Measurements from ENCODE around the gene GNAQ.
A peak's percentile ranks its signal among the peaks of the same experiment; 100 is the strongest.

The GNAQ gene

DNA sequence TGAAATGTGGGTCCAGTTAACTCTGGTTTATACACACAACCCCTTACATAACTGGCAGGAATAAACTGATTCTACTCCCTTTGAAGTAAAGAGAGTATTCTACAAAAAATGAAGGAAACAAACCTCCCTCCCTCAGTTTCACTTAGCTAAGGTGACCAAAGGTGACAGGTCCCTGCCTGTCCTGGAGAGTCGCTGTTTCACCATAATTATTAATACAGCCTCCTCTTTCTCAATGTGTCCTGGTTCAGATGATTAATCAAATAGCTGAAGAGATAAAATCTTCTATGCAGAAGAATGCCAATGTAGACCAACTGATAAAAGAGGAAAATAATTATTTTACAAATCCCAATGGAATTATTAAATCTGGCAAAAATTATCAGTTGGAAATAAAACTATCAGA lies 219.8 kb downstream of the GNAQ start:
- Histone ChIP-seq H3K27ac (ENCODE audit: insufficient read depth in 1 of 2, low read depth in 1 of 2, low read length in 2 of 2, poor library complexity in 1 of 2, severe bottlenecking in 2 of 2) (no peak overlapping the region), H3K4me1 (ENCODE audit: control extremely low read depth in 1 of 4, control insufficient read depth in 4 of 4, insufficient read depth in 4 of 4, low read length in 3 of 4) (peaks cover 0 to 9% (median 0%) of the 10 kb centered on the region in 4 experiments), H3K27me3 (replicated peaks in 2 of 5; ENCODE audit: control insufficient read depth in 4 of 5, insufficient read depth in 5 of 5, low read length in 4 of 5) (no peaks in the 10 kb centered on the region), H3K36me3 (ENCODE audit: control insufficient read depth in 4 of 4, insufficient read depth in 4 of 4, low read length in 3 of 4) (peaks cover 13 to 56% (median 36%) of the 10 kb centered on the region in 4 experiments), H3K9me3 (ENCODE audit: control extremely low read depth in 1 of 5, control insufficient read depth in 4 of 5, insufficient read depth in 2 of 5, low read depth in 1 of 5, low read length in 4 of 5) (no peaks in the 10 kb centered on the region), H3K4me3 (ENCODE audit: control insufficient read depth in 1 of 7, extremely low read depth in 1 of 7, insufficient read depth in 4 of 7, low read depth in 2 of 7, low read length in 6 of 7) (no peak overlapping the region)
- no peak for DNase-seq
- CTCF ChIA-PET = interaction anchor here (1.4 kb wide), 1 partner anchor 30 kb away, joined by 6 read pairs; no protein-coding TSS in a partner anchor
- no CpG with 5 or more reads among the region's 1 CpG for WGBS (ENCODE audit: insufficient coverage)
- POLR2A ChIA-PET = no interaction called here

DNA sequence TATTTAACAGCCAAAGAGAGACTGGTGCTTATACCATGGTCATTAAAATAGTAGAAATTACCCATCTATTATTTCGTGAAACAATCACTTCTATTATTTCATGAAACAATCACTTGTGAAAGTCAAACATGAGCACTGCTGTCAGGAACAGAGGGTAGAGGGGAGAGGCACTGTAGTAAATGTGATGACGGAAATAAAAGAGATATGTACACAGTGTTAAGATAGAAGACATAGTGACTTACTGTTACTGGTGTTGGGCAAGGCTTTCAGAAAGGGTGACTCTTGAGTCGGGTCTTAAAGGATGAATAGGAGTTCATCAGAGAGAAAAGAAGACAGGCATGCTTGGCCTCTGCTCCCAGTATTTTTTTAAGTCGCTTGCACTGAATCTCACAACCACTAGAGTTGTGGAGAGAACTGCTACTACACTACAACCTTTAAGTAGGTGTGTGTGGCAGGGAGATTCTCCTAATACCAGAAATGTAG lies 220.9 kb downstream of the GNAQ start:
- ChIA-PET CTCF (interaction anchor here (0.7 to 1.6 kb wide), 2 partner anchors 15 to 143 kb away, joined by 3 to 6 read pairs; no protein-coding TSS in a partner anchor), POLR2A (no interaction called here)
- Histone ChIP-seq H3K4me3 (ENCODE audit: control insufficient read depth in 1 of 7, extremely low read depth in 1 of 7, insufficient read depth in 4 of 7, low read depth in 2 of 7, low read length in 6 of 7) (no peak overlapping the region), H3K4me1 (ENCODE audit: control extremely low read depth in 1 of 4, control insufficient read depth in 4 of 4, insufficient read depth in 4 of 4, low read length in 3 of 4) (peaks cover 0 to 9% (median 0%) of the 10 kb centered on the region in 4 experiments), H3K27me3 (replicated peaks in 2 of 5; ENCODE audit: control insufficient read depth in 4 of 5, insufficient read depth in 5 of 5, low read length in 4 of 5) (no peaks in the 10 kb centered on the region), H3K9me3 (ENCODE audit: control extremely low read depth in 1 of 5, control insufficient read depth in 4 of 5, insufficient read depth in 2 of 5, low read depth in 1 of 5, low read length in 4 of 5) (no peaks in the 10 kb centered on the region), H3K27ac (ENCODE audit: insufficient read depth in 1 of 2, low read depth in 1 of 2, low read length in 2 of 2, poor library complexity in 1 of 2, severe bottlenecking in 2 of 2) (no peak overlapping the region), H3K36me3 (ENCODE audit: control insufficient read depth in 4 of 4, insufficient read depth in 4 of 4, low read length in 3 of 4) (peaks cover 12 to 54% (median 41%) of the 10 kb centered on the region in 4 experiments)
- WGBS (ENCODE audit: insufficient coverage) = 100% methylated on average over 1 of the region's 4 CpGs
- DNase-seq = no peak

DNA sequence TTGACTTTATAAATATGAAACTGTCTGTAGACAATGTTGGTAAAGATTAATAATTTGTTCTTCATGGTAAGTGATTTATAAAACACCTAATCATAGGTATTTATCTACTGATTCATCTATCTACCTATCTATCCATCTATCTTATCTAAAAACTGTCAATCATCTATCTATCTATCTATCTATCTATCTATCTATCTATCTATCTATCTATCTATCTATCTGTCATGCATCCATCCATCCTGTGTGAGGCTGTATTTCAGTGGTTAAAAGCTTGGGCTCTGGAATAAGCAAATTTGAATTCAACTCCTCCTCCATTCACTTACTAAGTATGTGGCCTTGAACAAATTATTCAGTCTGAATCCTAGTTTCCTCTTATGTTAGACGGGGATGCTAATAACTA lies 221.6 kb downstream of the GNAQ start:
- H3K9me3 ChIP-seq (ENCODE audit: control extremely low read depth in 1 of 5, control insufficient read depth in 4 of 5, insufficient read depth in 2 of 5, low read depth in 1 of 5, low read length in 4 of 5) = no peaks in the 10 kb centered on the region
- H3K4me3 ChIP-seq (ENCODE audit: control insufficient read depth in 1 of 7, extremely low read depth in 1 of 7, insufficient read depth in 4 of 7, low read depth in 2 of 7, low read length in 6 of 7) = no peak overlapping the region
- H3K36me3 ChIP-seq (ENCODE audit: control insufficient read depth in 4 of 4, insufficient read depth in 4 of 4, low read length in 3 of 4) = peaks cover 12 to 52% (median 39%) of the 10 kb centered on the region in 4 experiments
- H3K4me1 ChIP-seq (ENCODE audit: control extremely low read depth in 1 of 4, control insufficient read depth in 4 of 4, insufficient read depth in 4 of 4, low read length in 3 of 4) = peaks cover 0 to 12% (median 0%) of the 10 kb centered on the region in 4 experiments
- no peak for DNase-seq
- ChIA-PET POLR2A (no interaction called here), CTCF (interaction anchor here (1.6 kb wide), 1 partner anchor 16 kb away, joined by 6 read pairs; no protein-coding TSS in a partner anchor)
- H3K27ac ChIP-seq (ENCODE audit: insufficient read depth in 1 of 2, low read depth in 1 of 2, low read length in 2 of 2, poor library complexity in 1 of 2, severe bottlenecking in 2 of 2) = no peak overlapping the region
- WGBS (ENCODE audit: insufficient coverage) = no CpG with 5 or more reads among the region's 1 CpG
- no peaks in the 10 kb centered on the region for H3K27me3 ChIP-seq (replicated peaks in 2 of 5; ENCODE audit: control insufficient read depth in 4 of 5, insufficient read depth in 5 of 5, low read length in 4 of 5)

DNA sequence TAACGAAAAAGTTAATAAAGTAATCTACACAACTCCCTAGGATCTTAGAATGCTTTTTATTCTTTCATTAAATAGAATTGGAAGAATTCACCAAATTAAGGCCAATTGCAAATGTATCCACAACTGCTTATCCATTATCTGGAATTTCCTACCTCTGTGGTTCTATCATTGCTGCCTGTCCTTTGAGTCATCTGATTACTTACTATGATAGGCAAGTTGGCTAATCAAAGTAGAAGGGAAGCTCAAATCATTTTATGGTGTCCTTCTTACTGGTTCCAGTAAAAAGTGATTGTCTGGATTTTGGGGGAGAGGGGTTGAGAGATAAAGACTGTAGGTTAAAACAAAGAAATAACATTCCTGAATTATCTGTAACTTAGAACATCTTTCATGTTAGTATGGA lies 222.1 kb downstream of the GNAQ start:
- ChIA-PET POLR2A (no interaction called here), CTCF (interaction anchor here (1.6 to 2.1 kb wide), 2 partner anchors 9 to 16 kb away, joined by 6 to 10 read pairs; no protein-coding TSS in a partner anchor)
- no CpG with 5 or more reads among the region's 1 CpG for WGBS (ENCODE audit: insufficient coverage)
- DNase-seq = no peak
- H3K9me3 ChIP-seq (ENCODE audit: control extremely low read depth in 1 of 5, control insufficient read depth in 4 of 5, insufficient read depth in 2 of 5, low read depth in 1 of 5, low read length in 4 of 5) = no peaks in the 10 kb centered on the region
- no peaks in the 10 kb centered on the region for H3K27me3 ChIP-seq (replicated peaks in 2 of 5; ENCODE audit: control insufficient read depth in 4 of 5, insufficient read depth in 5 of 5, low read length in 4 of 5)
- no peak overlapping the region for H3K27ac ChIP-seq (ENCODE audit: insufficient read depth in 1 of 2, low read depth in 1 of 2, low read length in 2 of 2, poor library complexity in 1 of 2, severe bottlenecking in 2 of 2)
- H3K36me3 ChIP-seq (ENCODE audit: control insufficient read depth in 4 of 4, insufficient read depth in 4 of 4, low read length in 3 of 4) = peaks cover 12 to 50% (median 36%) of the 10 kb centered on the region in 4 experiments
- peaks cover 0 to 13% (median 0%) of the 10 kb centered on the region in 4 experiments for H3K4me1 ChIP-seq (ENCODE audit: control extremely low read depth in 1 of 4, control insufficient read depth in 4 of 4, insufficient read depth in 4 of 4, low read length in 3 of 4)
- no peak overlapping the region for H3K4me3 ChIP-seq (ENCODE audit: control insufficient read depth in 1 of 7, extremely low read depth in 1 of 7, insufficient read depth in 4 of 7, low read depth in 2 of 7, low read length in 6 of 7)

DNA sequence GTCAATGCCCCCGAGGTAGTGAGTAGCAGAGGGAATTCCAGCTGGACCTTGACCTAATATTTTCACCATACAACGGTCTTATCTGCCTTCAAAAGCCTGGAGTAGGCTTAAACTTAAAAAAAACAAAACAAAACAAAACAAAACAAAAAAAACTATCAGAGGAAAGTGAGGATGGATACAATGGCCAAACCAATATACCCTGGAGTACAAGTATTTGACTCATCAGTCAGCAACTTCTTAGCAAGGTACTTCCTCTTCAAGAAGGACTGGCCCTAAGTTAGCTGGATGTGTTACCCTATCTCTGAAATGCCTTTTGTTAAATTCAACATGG lies 222.9 kb downstream of the GNAQ start:
- H3K36me3 ChIP-seq (ENCODE audit: control insufficient read depth in 4 of 4, insufficient read depth in 4 of 4, low read length in 3 of 4) = peaks cover 10 to 42% (median 32%) of the 10 kb centered on the region in 4 experiments
- no peaks in the 10 kb centered on the region for H3K27me3 ChIP-seq (replicated peaks in 2 of 5; ENCODE audit: control insufficient read depth in 4 of 5, insufficient read depth in 5 of 5, low read length in 4 of 5)
- no CpG with 5 or more reads among the region's 2 CpGs for WGBS (ENCODE audit: insufficient coverage)
- H3K9me3 ChIP-seq (ENCODE audit: control extremely low read depth in 1 of 5, control insufficient read depth in 4 of 5, insufficient read depth in 2 of 5, low read depth in 1 of 5, low read length in 4 of 5) = no peaks in the 10 kb centered on the region
- H3K4me1 ChIP-seq (ENCODE audit: control extremely low read depth in 1 of 4, control insufficient read depth in 4 of 4, insufficient read depth in 4 of 4, low read length in 3 of 4) = peaks cover 0 to 16% (median 0%) of the 10 kb centered on the region in 4 experiments
- ChIA-PET POLR2A (no interaction called here), CTCF (interaction anchor here (0.6 to 2.1 kb wide), 4 partner anchors 10 to 154 kb away, joined by 3 to 10 read pairs (median 6); no protein-coding TSS in a partner anchor)
- H3K27ac ChIP-seq (ENCODE audit: insufficient read depth in 1 of 2, low read depth in 1 of 2, low read length in 2 of 2, poor library complexity in 1 of 2, severe bottlenecking in 2 of 2) = no peak overlapping the region
- peak in 2 of 3 donors; percentile 40 to 56 for DNase-seq
- H3K4me3 ChIP-seq (ENCODE audit: control insufficient read depth in 1 of 7, extremely low read depth in 1 of 7, insufficient read depth in 4 of 7, low read depth in 2 of 7, low read length in 6 of 7) = no peak overlapping the region

DNA sequence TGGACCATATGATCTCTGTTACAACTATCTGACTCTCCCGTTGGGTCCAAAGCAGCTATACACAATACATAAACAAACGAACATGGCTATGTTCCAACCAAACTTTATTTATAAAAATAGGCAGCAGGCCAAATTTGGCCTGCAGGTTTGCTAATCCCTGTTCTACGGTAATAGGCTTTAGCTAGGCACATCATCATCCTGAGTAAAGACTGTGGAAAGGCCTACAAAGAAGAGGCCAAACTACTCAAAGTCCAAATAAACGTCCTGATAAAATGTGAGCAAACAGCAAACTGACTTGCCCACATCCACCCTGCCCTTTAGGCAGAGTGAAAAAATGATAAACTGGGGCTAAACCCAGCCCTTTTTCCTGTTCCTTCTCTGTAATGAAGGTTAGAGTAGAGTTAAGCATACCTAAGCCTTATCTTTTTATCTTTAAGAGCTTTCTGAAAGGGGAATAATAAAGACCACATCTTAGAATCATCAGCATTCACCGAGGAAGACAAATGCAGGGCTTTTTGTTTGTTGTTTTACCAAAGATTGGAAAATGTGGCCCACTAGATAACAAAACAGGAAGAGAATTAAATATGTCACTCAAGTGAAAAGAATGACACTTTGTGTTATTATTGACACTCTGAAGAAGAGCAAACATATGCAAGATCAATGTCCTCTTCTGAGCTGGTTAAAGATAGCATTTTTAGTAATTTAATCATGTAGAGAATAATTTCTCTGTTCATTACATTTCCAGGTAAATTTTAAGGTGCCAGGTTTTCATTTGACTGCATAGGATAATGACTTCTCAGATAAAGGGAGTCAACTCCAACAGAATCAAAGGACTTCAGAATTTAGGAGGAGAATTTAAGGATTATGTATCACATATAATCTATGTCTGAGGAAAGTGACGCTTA lies 223.5 kb downstream of the GNAQ start:
- peaks cover 10 to 38% (median 30%) of the 10 kb centered on the region in 4 experiments for H3K36me3 ChIP-seq (ENCODE audit: control insufficient read depth in 4 of 4, insufficient read depth in 4 of 4, low read length in 3 of 4)
- H3K4me3 ChIP-seq (ENCODE audit: control insufficient read depth in 1 of 7, extremely low read depth in 1 of 7, insufficient read depth in 4 of 7, low read depth in 2 of 7, low read length in 6 of 7) = no peak overlapping the region
- POLR2A ChIA-PET = no interaction called here
- peak in 2 of 3 donors; percentile 51 to 66 for DNase-seq
- peaks cover 0 to 16% (median 0%) of the 10 kb centered on the region in 4 experiments for H3K4me1 ChIP-seq (ENCODE audit: control extremely low read depth in 1 of 4, control insufficient read depth in 4 of 4, insufficient read depth in 4 of 4, low read length in 3 of 4)
- CTCF ChIA-PET = interaction anchor here (1.0 to 2.1 kb wide), 3 partner anchors 10 to 33 kb away, joined by 3 to 10 read pairs (median 3); no protein-coding TSS in a partner anchor
- no peaks in the 10 kb centered on the region for H3K27me3 ChIP-seq (replicated peaks in 2 of 5; ENCODE audit: control insufficient read depth in 4 of 5, insufficient read depth in 5 of 5, low read length in 4 of 5)
- no peaks in the 10 kb centered on the region for H3K9me3 ChIP-seq (ENCODE audit: control extremely low read depth in 1 of 5, control insufficient read depth in 4 of 5, insufficient read depth in 2 of 5, low read depth in 1 of 5, low read length in 4 of 5)
- 74% methylated on average over 5 of the region's 6 CpGs for WGBS (ENCODE audit: insufficient coverage)
- peak overlapping the region in 1 of 2 experiments; percentile 27 for H3K27ac ChIP-seq (ENCODE audit: insufficient read depth in 1 of 2, low read depth in 1 of 2, low read length in 2 of 2, poor library complexity in 1 of 2, severe bottlenecking in 2 of 2)

DNA sequence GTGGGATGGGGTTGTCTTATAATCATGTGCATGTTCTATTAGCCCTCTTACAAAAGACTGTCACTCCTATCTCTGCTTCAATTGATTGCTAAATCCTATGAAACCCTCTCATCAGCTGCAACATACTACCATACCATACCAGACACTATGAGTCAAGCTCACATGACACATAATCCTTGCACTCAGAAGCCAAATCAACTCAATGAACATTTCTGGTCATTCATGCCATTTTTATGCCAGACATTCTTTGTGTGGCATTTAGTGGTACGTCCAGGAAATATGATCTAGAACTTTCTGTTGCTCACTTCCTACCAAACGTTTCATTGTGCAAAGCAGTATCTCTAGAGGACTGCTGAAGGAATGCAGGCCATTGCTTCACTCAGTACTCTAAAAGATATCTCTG lies 224.3 kb downstream of the GNAQ start:
- Histone ChIP-seq H3K36me3 (ENCODE audit: control insufficient read depth in 4 of 4, insufficient read depth in 4 of 4, low read length in 3 of 4) (peaks cover 10 to 41% (median 31%) of the 10 kb centered on the region in 4 experiments), H3K4me3 (ENCODE audit: control insufficient read depth in 1 of 7, extremely low read depth in 1 of 7, insufficient read depth in 4 of 7, low read depth in 2 of 7, low read length in 6 of 7) (no peak overlapping the region), H3K27ac (ENCODE audit: insufficient read depth in 1 of 2, low read depth in 1 of 2, low read length in 2 of 2, poor library complexity in 1 of 2, severe bottlenecking in 2 of 2) (no peak overlapping the region), H3K4me1 (ENCODE audit: control extremely low read depth in 1 of 4, control insufficient read depth in 4 of 4, insufficient read depth in 4 of 4, low read length in 3 of 4) (peaks cover 0 to 16% (median 0%) of the 10 kb centered on the region in 4 experiments), H3K27me3 (replicated peaks in 2 of 5; ENCODE audit: control insufficient read depth in 4 of 5, insufficient read depth in 5 of 5, low read length in 4 of 5) (no peaks in the 10 kb centered on the region), H3K9me3 (ENCODE audit: control extremely low read depth in 1 of 5, control insufficient read depth in 4 of 5, insufficient read depth in 2 of 5, low read depth in 1 of 5, low read length in 4 of 5) (no peaks in the 10 kb centered on the region)
- ChIA-PET CTCF (interaction anchor here (0.9 to 1.3 kb wide), 3 partner anchors 12 to 34 kb away, joined by 3 to 10 read pairs (median 3); no protein-coding TSS in a partner anchor), POLR2A (no interaction called here)
- WGBS (ENCODE audit: insufficient coverage) = no CpG with 5 or more reads among the region's 2 CpGs
- DNase-seq = peak in 2 of 3 donors; percentile 27 to 39

Data from common myeloid progenitor, CD34-positive (primary cell).